MCF 10A (cell line): ENCODE measurements around the gene CXCL6. TPM values are rescaled to one million over a fixed set of nuclear protein-coding genes. Genes with fewer than 3 reads are reported as not detected.
A peak's percentile ranks its signal among the peaks of the same experiment; 100 is the strongest.

Experiments used
- BruUV-seq: library from RNA; stranded (reverse); fragments of 400-500 nt; replicated peaks from 2 replicates; lab custom pipeline; 2021; lab: Mats Ljungman, UMichigan
- CTCF ChIA-PET: fragments of 300-600 bp; sonication (Branson Sonifier 250); formaldehyde crosslinking; extraction: SDS; loops from one replicate; lab custom pipeline; 2021; ENCODE audit warnings: antibody characterized with exemption, inconsistent platforms; lab: Yijun Ruan, JAX
- POLR2A ChIA-PET: fragments of 300-600, 350-650 bp; sonication (Branson Sonifier 250); formaldehyde crosslinking; extraction: SDS; loops from one replicate; lab custom pipeline; 2020; ENCODE audit warnings: antibody characterized with exemption, inconsistent platforms; lab: Yijun Ruan, JAX
- DNase-seq: peaks from one replicate; pipeline ENCODE4 v3.0.0-alpha.2; 2018; ENCODE audit not compliant: unreplicated experiment
- H3K27ac Mint-ChIP-seq: one replicate; pipeline ENCODE4 v1.8.0; 2022; ENCODE audit warnings: mild to moderate bottlenecking, low read depth, mixed read lengths; ENCODE audit not compliant: unreplicated experiment
- H3K27me3 Mint-ChIP-seq: one replicate; pipeline ENCODE4 v1.8.0; 2022; ENCODE audit warnings: mixed read lengths; ENCODE audit not compliant: insufficient read depth, unreplicated experiment
- H3K36me3 Mint-ChIP-seq: one replicate; pipeline ENCODE4 v1.8.0; 2022; ENCODE audit warnings: mild to moderate bottlenecking, moderate library complexity, mixed read lengths; ENCODE audit not compliant: insufficient read depth, unreplicated experiment
- H3K4me1 Mint-ChIP-seq: one replicate; pipeline ENCODE4 v1.8.0; 2022; ENCODE audit warnings: mixed read lengths; ENCODE audit not compliant: insufficient read depth, unreplicated experiment
- H3K4me3 Mint-ChIP-seq: one replicate; pipeline ENCODE4 v1.8.0; 2022; ENCODE audit warnings: mild to moderate bottlenecking, moderate library complexity, mixed read lengths; ENCODE audit not compliant: unreplicated experiment
- H3K9me3 Mint-ChIP-seq: one replicate; pipeline ENCODE4 v1.8.0; 2022; ENCODE audit warnings: mixed read lengths; ENCODE audit not compliant: unreplicated experiment
- intact Hi-C: fragments of 100-400 bp; cut with micrococcal nuclease; formaldehyde crosslinking; loops from 2 replicates; pipeline ENCODE4 v1.14.1; 2022
- total RNA-seq: library from RNA; stranded (reverse); gene quantifications from 2 replicates; pipeline ENCODE4 v1.2.3, GENCODE V29; 2022
- TF ChIP-seq, protein P1 (sequence below): fragments of 200-600 bp; IDR thresholded peaks from one replicate; pipeline ENCODE4 v1.8.0; 2022; ENCODE audit warnings: antibody characterized with exemption, mild to moderate bottlenecking; ENCODE audit not compliant: unreplicated experiment

The CXCL6 gene
- total RNA-seq, 1 experiment from 2014 or later, result not detected

DNA sequence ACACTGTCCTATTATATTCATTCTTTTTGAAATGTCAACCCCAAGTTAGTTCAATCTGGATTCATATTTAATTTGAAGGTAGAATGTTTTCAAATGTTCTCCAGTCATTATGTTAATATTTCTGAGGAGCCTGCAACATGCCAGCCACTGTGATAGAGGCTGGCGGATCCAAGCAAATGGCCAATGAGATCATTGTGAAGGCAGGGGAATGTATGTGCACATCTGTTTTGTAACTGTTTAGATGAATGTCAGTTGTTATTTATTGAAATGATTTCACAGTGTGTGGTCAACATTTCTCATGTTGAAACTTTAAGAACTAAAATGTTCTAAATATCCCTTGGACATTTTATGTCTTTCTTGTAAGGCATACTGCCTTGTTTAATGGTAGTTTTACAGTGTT is 34.3 kb downstream of the CXCL6 start:
- H3K4me3 Mint-ChIP-seq, result peak overlapping the region; percentile 95
- CTCF ChIA-PET, result interaction anchor here (0.9 to 3.1 kb wide), 3 partner anchors 45 to 228 kb away, joined by 3 to 23 read pairs (median 4); partner anchors contain the start of gene CXCL2
- TF ChIP-seq, protein P1, sequence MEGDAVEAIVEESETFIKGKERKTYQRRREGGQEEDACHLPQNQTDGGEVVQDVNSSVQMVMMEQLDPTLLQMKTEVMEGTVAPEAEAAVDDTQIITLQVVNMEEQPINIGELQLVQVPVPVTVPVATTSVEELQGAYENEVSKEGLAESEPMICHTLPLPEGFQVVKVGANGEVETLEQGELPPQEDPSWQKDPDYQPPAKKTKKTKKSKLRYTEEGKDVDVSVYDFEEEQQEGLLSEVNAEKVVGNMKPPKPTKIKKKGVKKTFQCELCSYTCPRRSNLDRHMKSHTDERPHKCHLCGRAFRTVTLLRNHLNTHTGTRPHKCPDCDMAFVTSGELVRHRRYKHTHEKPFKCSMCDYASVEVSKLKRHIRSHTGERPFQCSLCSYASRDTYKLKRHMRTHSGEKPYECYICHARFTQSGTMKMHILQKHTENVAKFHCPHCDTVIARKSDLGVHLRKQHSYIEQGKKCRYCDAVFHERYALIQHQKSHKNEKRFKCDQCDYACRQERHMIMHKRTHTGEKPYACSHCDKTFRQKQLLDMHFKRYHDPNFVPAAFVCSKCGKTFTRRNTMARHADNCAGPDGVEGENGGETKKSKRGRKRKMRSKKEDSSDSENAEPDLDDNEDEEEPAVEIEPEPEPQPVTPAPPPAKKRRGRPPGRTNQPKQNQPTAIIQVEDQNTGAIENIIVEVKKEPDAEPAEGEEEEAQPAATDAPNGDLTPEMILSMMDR, result no peak
- H3K36me3 Mint-ChIP-seq, result peaks cover 45% of the 10 kb centered on the region
- peaks cover 29% of the 10 kb centered on the region for H3K4me1 Mint-ChIP-seq
- intact Hi-C loops, result no loop called here
- POLR2A ChIA-PET, result interaction anchor here (0.7 to 1.4 kb wide), 5 partner anchors 15 to 263 kb away, joined by 3 to 7 read pairs (median 4); partner anchors contain the start of gene CXCL2
- no peak for DNase-seq
- no peaks in the 10 kb centered on the region for H3K9me3 Mint-ChIP-seq
- H3K27ac Mint-ChIP-seq, result peak overlapping the region; percentile 92
- no peaks in the 10 kb centered on the region for H3K27me3 Mint-ChIP-seq
- BruUV-seq, result no TSS peak

DNA sequence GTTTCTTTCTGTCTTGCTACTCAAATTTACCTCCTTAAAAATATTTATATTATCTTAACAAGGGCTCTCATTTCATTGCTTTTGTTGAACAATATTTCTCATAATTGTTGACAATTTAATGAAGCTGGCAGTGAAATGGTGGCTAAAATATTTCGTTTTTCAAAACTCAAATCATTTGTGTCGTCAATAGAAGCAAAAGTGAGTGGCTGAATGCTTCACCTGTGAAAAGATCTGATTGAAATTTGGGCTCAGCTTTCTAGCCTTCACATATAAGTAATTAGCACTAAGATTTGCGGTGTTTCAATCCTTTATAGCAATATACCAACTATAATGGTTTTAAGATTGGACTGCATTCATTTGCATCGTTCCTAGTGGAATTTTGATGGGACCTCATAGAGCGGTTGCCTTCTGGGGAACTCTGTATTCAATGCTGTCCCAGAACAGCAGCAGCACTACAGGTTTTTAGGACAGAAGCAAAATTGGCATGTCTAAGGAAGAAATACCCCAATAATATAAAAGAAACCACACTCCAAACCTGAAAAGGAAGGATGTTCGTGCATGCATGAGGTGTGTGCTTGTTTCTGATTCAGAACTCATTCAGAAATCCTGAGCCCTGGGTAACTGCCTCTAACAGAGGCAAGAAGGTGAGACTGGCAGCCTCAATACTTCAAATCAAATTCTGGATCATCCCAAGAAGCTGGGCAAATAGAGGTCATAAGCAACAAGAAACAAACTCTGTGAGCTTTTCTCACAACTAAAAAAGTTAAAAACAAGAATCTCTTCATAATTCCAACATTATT is 35.2 kb downstream of the CXCL6 start:
- ChIA-PET POLR2A (interaction anchor here (0.6 to 1.1 kb wide), 6 partner anchors 20 to 561 kb away, joined by 3 to 4 read pairs (median 3); no protein-coding TSS in a partner anchor), CTCF (interaction anchor here (0.6 to 1.0 kb wide), 2 partner anchors 209 to 223 kb away, joined by 4 to 5 read pairs; no protein-coding TSS in a partner anchor)
- intact Hi-C loops, result no loop called here
- peak overlapping the region; percentile 95 for H3K4me3 Mint-ChIP-seq
- H3K9me3 Mint-ChIP-seq, result no peaks in the 10 kb centered on the region
- no peaks in the 10 kb centered on the region for H3K27me3 Mint-ChIP-seq
- H3K4me1 Mint-ChIP-seq, result peaks cover 25% of the 10 kb centered on the region
- TF ChIP-seq, protein P1, result no peak
- H3K36me3 Mint-ChIP-seq, result peaks cover 45% of the 10 kb centered on the region
- DNase-seq, result peak; percentile 48
- no TSS peak for BruUV-seq
- H3K27ac Mint-ChIP-seq, result peak overlapping the region; percentile 92

DNA sequence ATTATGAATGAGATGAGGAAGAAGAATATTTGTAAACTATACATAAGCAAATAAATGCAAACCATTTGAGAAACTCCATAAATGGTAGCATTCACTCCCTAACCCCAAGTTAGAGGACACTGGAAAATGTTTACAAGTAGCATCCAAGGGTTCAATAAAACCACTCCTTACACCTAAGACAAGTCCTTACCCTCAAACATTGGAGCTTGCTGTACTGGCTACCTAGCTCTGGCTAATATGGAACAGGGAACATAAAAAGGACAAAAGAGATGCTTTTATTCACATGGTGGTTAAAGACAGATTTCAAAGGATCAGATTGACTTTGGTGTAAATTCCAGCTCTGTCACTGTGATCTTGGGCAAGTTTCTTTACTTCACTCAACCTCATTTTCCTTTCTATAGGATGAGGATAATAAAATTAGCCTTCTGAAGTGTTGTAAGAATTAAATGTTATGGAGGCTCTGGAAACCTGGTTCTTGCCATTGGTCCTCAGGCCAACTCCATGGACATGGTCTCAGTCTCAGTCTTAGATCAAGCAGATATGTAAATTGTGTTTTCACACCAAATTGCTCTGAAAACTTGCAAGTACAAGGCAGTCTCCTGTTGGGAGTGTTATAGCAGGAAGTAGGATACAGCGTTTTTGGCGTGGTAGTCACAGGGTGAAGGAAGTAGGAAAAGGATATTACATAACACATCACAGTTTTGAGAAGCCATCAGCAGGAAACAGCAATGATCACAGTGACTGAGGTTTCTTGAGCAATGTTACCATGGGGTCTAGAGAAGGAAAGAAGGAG is 36.0 kb downstream of the CXCL6 start:
- ChIA-PET POLR2A (interaction anchor here (0.6 to 1.1 kb wide), 3 partner anchors 19 to 184 kb away, joined by 3 read pairs; no protein-coding TSS in a partner anchor), CTCF (interaction anchor here (0.6 to 1.0 kb wide), 3 partner anchors 210 to 404 kb away, joined by 3 to 5 read pairs (median 4); no protein-coding TSS in a partner anchor)
- Mint-ChIP-seq H3K27ac (peak overlapping the region; percentile 92), H3K27me3 (no peaks in the 10 kb centered on the region), H3K9me3 (no peaks in the 10 kb centered on the region), H3K4me1 (peaks cover 25% of the 10 kb centered on the region), H3K4me3 (peak overlapping the region; percentile 95), H3K36me3 (peaks cover 45% of the 10 kb centered on the region)
- no TSS peak for BruUV-seq
- DNase-seq, result peak; percentile 61
- TF ChIP-seq, protein P1, result no peak
- intact Hi-C loops, result no loop called here
